ENCODE data around the gene IRS2.
A peak's percentile ranks its signal among the peaks of the same experiment; 100 is the strongest.

Gene IRS2

GRCh38 chr13:109779876-109780510, 6.4 kb downstream of the IRS2 start:
- DNase-seq (ENCODE audit: low spot score): no peak

- no peak for DNase-seq (ENCODE audit: low spot score)
These were observed 7.3 kb downstream of the IRS2 start for GRCh38 chr13:109779074-109779473.

- no peak for DNase-seq (ENCODE audit: low spot score)
These were observed 8.3 kb downstream of the IRS2 start for GRCh38 chr13:109778102-109778542.

- DNase-seq (ENCODE audit: low spot score): no peak
These were observed 9.8 kb downstream of the IRS2 start for GRCh38 chr13:109776575-109776974.

GRCh38 chr13:109773786-109774185, 12.6 kb downstream of the IRS2 start:
- DNase-seq (ENCODE audit: low spot score): no peak

GRCh38 chr13:109773276-109773675, 13.1 kb downstream of the IRS2 start:
- no peak for DNase-seq (ENCODE audit: low spot score)

GRCh38 chr13:109771926-109772325, 14.5 kb downstream of the IRS2 start:
- no peak for DNase-seq (ENCODE audit: low spot score)

- DNase-seq (ENCODE audit: low spot score): no peak
These were observed 15.9 kb downstream of the IRS2 start for GRCh38 chr13:109770436-109770835.

- no peak for DNase-seq (ENCODE audit: low spot score)
These were observed 16.5 kb downstream of the IRS2 start for GRCh38 chr13:109769921-109770320.

GRCh38 chr13:109769275-109769674, 17.1 kb downstream of the IRS2 start:
- no peak for DNase-seq (ENCODE audit: low spot score)

- no peak for DNase-seq (ENCODE audit: low spot score)
These were observed 17.8 kb downstream of the IRS2 start for GRCh38 chr13:109768616-109769015.

GRCh38 chr13:109768176-109768575, 18.2 kb downstream of the IRS2 start:
- DNase-seq (ENCODE audit: low spot score): no peak

- DNase-seq (ENCODE audit: low spot score): no peak
These were observed 19.4 kb downstream of the IRS2 start for GRCh38 chr13:109767023-109767422.

- peak; percentile 47 for DNase-seq (ENCODE audit: low spot score)
These were observed 21.7 kb downstream of the IRS2 start for GRCh38 chr13:109764470-109765291.

- no peak for DNase-seq (ENCODE audit: low spot score)
These were observed 22.3 kb downstream of the IRS2 start for GRCh38 chr13:109764045-109764444.

GRCh38 chr13:109762791-109763190, 23.6 kb downstream of the IRS2 start:
- DNase-seq (ENCODE audit: low spot score): no peak

GRCh38 chr13:109761695-109762094, 24.7 kb downstream of the IRS2 start:
- DNase-seq (ENCODE audit: low spot score): no peak

- DNase-seq (ENCODE audit: low spot score): no peak
These were observed 25.4 kb downstream of the IRS2 start for GRCh38 chr13:109760951-109761350.

- DNase-seq (ENCODE audit: low spot score): no peak
These were observed 26.0 kb downstream of the IRS2 start for GRCh38 chr13:109760402-109760801.

GRCh38 chr13:109759609-109760008, 26.8 kb downstream of the IRS2 start:
- DNase-seq (ENCODE audit: low spot score): no peak

GRCh38 chr13:109758937-109759480, 27.4 kb downstream of the IRS2 start:
- DNase-seq (ENCODE audit: low spot score): no peak

GRCh38 chr13:109756778-109757177, 29.6 kb downstream of the IRS2 start:
- peak; percentile 35 for DNase-seq (ENCODE audit: low spot score)

- DNase-seq (ENCODE audit: low spot score): no peak
These were observed 30.4 kb downstream of the IRS2 start for GRCh38 chr13:109755997-109756396.

All from AG08395 (cell line).